Adipose tissue (tissue), 3 donors: ENCODE measurements around the gene IL12RB2. TPM values are rescaled to one million over a fixed set of nuclear protein-coding genes. Genes with fewer than 3 reads are reported as not detected.
"Not testable (repeated sequence)": the region's sequence is repeated elsewhere in the genome, so short reads cannot be mapped to it uniquely, and the experiment has no call there.

ENCODE experiments used
- H3K27ac ChIP-seq: one replicate; pipeline ENCODE4 v1.5.1; 2013; ENCODE audit warnings: low read depth, low read length
- WGBS, 3 donors: extraction: QIAGEN DNeasy Blood & Tissue Kit; methylation state at CpG; one replicate each; pipeline ENCODE4 v1.1.7; 2013; 5-methylcytosine and 5-hydroxymethylcytosine counted together
- polyA plus RNA-seq, 3 donors: library from polyadenylated mRNA; stranded (reverse); fragments of 200-250 nt; gene quantifications; one replicate each; pipeline ENCODE4 v1.2.3, GENCODE V29; 2013
- donor health status: healthy with polysubstance abuse.
- donor health status: Bipolar disorder and iron deficiency.
- donor health status: healthy.

IL12RB2 gene
- polyA plus RNA-seq, 3 donors = 0.46 to 0.97 (median 0.90) TPM

DNA sequence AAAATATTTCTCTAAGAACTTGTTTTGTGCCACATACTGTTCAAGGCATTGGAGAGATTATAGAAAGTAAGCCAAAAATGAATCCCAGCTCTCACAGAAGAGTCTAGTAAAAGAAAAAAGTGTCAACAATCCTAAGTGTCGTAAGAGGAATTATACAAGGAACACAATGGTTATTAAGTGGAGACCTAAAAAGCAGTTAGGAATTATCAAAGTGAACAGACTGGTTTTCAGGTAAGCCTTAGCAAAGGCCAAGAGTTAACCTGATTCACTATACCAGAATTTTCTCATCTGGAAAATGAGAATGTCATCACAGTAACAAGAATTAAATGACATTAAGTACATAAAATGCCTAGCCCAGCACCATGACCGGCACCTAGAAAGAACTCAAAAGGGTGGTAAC, 106.9 kb downstream of the IL12RB2 start:
- H3K27ac ChIP-seq = no peak overlapping the region
- 92 to 96% (median 95%) methylated on average over 2 of the region's 2 CpGs for WGBS, 3 donors

DNA sequence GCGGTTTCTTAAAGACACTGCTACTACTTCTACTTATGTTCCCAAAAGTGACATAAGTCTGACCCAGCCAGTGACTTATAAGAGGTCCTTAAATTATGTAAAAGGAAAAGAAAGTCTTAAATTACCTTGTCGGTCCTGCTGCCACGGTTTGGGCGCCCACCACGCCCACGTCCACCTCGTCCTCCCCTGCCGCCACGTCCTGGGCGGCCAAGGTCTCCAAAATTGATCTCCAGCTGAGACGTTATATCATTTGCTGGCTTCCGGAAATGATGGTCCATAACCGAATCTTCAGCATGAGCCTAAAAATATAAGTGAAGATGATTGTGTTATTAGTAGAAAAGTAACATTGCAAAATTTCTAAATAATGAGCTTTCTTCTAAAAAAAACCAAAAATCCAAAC, 107.4 kb downstream of the IL12RB2 start:
- 91 to 94% (median 91%) methylated on average over 13 of the region's 13 CpGs for WGBS, 3 donors
- no peak overlapping the region for H3K27ac ChIP-seq

DNA sequence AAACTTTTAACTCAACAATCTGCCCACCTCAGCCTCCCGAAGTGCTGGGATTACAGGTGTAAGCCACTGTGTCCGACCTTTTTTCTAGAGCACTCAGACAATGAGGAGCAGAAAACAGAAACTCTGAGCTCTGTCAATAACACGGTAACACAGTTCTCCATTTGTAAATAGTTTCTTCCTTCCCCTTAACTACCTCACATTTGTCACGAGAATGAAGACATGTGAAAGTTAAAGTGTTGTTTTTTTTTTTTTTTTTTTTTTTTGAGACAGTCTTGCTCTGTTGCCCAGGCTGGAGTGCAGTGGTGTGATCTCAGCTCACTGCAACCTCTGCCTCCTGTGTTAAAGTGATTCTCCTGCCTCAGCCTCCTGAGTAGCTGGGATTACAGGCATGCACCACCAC, 110.1 kb downstream of the IL12RB2 start:
- not testable (repeated sequence) for H3K27ac ChIP-seq
- 71 to 78% (median 73%) methylated on average over 4 of the region's 4 CpGs for WGBS, 3 donors

DNA sequence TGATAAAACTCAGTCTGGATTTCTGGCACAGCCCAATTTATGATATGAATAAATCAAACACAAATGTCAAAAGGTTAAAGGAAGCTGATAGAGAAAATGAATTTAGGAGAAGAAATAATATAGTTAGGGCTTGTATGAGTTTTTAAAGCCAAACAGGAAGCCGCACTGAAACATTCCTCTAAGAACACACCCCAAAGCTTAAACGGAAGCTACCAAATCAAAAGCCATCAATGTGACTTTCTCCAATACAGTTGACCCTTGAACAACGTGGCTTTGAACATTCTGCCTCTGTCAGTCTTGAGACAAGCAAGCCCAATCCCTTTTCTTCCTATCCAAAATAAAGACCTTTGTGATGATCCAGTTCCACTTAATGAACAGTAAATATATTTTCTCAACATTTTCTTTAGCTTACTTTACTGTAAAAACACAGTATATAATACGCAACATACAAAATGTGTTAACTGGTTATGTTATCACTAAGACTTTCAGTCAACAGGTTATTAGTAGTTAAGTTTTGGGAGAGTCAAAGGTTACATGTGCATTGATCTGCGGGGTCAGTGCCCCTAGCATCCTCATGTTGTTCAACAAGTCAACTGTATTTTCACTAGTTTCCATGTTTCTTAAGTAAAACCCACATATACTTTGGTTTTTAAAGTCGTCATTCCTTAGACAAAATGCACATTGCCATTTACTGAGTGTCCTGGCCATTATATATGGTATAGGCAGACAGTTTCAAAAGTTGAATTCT, 111.3 kb downstream of the IL12RB2 start:
- no peak overlapping the region for H3K27ac ChIP-seq
- WGBS, 3 donors = 67 to 75% (median 70%) methylated on average over 6 of the region's 6 CpGs

DNA sequence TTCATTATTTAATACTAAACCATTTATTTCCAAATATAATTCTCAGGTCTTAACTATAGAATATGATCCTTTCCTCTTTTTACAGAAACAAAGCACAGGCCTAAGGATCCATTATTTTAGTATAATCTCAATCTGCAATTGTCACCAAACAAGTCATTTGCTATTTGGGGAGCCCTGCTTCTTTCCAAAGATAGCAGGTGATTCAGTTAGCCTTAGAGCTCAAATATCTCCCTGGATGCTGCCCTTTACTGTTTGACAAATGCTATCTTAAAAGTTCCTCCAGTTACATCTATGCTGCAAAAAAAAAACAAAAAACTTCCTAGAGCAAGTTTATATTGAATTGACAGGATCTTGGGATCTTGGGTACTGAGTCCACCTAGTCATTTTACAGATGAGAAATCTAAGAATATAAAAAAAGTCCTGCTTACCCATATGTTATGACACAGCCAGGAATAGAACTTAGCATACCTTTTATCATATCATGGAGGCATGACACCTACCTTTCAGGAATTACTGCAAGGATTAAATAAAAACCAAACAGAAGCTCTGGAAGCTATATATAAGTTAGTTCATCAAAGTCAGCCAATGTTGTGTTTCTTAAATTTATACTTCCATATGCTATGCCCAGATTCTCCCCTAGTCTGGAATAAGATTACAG, 113.3 kb downstream of the IL12RB2 start:
- H3K27ac ChIP-seq = no peak overlapping the region

DNA sequence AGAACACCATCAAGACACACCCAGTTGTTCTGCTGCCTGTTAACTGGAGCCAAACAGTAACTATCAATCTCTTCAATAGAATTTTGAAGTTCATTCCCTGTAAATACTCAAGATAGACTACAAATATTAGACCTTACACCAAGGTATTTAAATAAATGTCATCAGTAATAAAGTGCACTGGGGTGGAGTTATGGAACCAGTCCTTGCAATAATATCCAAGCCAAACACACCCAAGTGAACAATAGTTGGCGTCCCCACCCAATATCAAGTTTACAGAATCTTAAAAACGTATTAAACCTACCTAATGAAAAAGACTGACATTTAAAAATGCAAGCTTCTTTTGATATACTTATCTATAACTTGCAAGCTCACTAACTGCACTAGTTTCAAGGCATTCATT, 119.8 kb downstream of the IL12RB2 start:
- WGBS, 3 donors = 0 to 9% (median 5%) methylated on average over 2 of the region's 2 CpGs
- no peak overlapping the region for H3K27ac ChIP-seq

DNA sequence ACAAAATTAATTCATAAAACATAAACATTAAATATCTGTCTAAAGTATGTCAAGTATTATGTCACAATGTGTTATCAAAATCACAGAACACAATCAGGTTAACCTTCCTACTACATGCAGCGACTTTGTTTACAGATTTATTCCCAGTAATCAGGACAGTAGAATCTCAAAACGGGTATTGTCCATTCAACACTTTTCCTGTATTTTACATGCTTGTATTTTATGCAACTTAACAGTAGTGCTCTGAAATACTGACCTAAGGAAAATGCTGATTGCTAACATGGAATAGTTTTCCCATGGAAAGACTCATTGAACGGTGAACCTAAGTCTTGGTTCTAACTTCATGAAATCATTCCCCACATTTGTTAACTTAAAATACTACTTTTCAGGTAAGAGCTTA, 120.3 kb downstream of the IL12RB2 start:
- 1 to 4% (median 4%) methylated on average over 3 of the region's 3 CpGs for WGBS, 3 donors

DNA sequence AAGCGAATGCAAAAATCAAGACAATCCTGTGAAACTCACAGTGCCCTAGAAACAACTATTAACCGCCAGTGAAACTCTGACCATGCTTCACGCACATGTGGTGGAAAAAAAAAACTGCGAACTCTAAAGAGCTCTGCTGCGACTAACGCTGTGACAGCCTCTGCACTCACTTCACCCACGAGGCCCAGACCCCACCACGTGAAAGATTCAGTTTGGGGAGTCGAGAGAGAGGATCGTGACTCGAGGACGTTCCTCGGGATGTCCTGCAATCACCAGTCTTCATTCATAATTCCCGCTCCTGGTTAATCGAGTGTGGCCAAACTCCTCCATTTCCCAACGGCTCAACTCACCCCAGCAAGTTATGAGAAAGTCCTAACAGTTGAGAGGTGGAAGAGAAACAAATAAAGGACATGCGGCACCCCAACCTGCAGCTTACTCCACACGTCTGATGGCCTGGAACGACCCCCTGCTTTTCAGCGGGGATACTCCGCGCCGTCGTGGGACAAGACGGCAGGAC, 121.4 kb downstream of the IL12RB2 start:
- no peak overlapping the region for H3K27ac ChIP-seq
- 0% methylated on average over 25 of the region's 25 CpGs for WGBS, 3 donors

More for the DNA sequence above, 120.3 kb downstream of the IL12RB2 start:
- H3K27ac ChIP-seq = no peak overlapping the region

DNA sequence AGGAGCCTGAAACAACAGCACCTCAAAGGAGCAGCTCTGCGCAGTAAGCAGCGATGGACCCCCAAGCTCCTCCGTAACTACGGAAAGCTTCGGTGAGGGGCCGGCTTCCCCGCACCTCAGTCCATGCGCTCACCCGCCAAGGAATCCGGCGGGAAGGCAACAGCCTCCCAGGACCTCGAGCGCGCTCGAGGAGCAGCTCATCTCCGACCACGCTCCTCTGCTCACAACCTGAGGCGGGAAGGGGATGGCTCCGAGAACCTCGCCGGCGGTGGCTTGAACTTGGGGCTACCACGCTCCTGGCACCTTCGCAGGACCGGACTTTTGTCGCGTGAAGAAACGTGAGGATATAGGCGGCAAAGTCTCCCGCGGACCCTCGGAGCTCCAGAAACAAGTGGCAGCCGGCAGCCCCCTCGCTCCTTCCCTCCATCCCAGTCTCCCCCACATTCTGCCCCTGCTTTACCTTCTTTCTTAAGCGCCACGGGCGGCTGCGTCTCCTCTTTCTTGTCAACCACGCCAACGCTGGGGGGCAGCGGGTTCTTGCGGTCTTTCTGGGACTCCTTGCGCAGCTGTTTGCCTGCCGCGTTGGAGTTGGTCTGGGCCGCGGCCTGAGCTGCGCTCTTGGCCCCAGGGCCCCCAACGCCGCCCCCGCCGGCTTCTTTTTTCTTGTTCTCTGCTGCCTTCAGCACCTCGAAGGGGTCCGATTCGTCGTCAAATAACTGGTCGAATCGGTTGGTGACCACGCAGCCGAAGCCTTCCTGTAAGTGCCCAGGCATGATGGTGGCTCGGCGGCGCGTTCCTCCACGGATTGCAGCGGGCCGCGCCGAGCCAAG, 122.1 kb downstream of the IL12RB2 start:
- 0% methylated on average over 68 to 69 of the region's 69 CpGs for WGBS, 3 donors
- H3K27ac ChIP-seq = peak overlapping the region; percentile 42

DNA sequence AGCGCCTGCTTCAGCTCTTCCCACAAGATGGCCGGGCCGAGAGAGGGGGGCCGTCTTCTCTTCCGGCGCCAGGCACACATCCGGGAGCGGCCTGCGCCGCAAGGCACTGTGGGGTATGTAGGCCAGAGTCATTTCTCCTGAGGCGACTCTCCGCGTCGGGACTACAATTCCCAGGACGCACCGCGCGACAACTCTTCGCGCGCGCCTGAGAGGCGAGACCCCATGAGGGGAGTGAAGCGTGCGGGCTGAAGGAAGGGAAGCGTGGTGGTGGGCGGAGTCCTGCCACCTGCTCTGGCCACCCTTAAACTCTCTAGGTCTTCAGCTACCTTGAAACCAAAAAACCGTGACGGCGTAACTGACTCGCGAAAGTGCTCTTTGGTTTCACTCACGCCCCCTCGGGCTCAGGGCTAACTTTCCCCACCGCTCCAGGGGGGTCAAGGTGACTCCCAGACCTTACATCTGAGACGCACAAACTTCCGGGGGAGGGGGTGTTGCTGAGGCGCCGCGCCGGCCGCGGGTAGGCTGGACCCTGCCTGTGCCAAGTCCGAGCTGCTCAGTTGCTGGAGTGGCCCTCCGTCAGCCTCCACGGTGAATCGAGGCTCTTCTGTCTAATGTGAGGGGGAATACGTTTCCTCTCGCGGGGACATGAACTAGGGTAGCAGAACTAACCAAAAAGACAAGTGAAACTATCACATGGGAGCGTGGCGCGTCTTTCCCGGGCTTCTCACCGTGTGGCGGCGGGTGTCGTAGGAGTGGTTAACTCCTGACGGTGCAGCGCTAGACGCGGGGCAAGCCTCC, 122.9 kb downstream of the IL12RB2 start, which contains the start of gene SERBP1:
TSS of gene SERBP1 (minus strand) at position 45 of the 798 bp plus-strand sequence. CDS start 102 bp downstream, outside the sequence.
- 0 to 1% (median 0%) methylated on average over 62 of the region's 62 CpGs for WGBS, 3 donors
- peak within 1 kb of the TSS; percentile 84 for H3K27ac ChIP-seq

DNA sequence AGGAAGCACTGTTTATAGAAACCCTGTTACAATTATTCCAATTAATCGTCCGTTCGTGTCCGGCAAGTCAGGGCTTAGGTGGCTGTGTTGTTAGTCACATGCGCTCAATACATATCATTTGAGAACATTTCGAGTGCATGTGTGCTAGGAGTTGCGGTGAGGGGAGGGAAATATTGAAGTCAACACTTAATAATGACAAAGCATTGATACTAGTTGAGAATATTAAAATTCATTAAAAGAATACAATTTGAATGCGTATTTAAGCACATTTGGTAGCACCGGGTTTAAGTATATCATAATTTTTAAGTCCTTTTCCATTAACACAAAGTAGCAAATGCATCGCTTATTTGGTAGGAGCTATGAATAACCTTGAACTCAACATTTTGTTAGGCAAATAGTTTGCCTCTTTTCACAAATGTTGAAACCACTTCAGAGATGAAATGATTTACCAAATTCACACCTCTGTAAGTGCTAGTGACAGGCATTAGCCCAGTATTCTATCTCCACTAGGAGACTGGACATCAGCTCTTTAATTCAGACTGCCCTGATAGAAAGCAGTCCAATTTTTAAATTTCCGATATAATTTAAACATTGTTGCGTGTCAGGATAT, 123.6 kb downstream of the IL12RB2 start:
- WGBS, 3 donors = 9 to 20% (median 19%) methylated on average over 12 of the region's 12 CpGs
- peak overlapping the region; percentile 84 for H3K27ac ChIP-seq

DNA sequence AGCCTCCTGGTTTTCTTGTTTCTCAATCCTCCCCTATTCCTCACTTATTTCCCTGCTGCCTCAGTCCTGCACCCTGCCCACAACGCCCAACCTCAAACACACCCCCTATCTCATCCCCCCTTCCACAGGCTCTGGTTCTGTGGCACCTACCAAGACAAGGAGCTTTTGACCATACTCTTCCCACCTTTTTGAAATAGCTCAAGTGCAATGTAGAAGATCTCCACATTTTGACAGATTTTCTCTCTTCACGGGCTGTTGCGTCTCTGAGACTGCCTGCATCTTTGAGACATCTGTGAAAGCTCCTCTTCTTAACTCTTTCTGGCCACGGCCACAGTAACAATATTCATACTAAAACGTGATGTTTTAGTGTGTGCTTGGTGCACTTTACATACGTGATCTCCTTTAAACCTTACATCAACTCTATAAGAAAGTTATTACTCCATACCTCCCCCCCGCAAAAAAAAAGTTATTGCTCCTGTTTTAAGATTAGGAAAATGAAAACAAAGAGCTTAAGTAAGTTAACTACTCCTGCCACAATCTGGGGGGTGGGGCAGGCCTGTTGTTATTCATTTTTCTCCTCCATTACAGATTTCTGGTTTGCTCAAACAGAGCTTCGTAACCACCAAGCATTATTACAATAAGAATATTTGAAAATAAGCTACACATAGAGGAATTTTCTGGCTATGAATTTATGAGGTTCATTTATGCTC, 124.4 kb downstream of the IL12RB2 start:
- H3K27ac ChIP-seq = no peak overlapping the region
- WGBS, 3 donors = 57 to 63% (median 57%) methylated on average over 8 of the region's 8 CpGs

DNA sequence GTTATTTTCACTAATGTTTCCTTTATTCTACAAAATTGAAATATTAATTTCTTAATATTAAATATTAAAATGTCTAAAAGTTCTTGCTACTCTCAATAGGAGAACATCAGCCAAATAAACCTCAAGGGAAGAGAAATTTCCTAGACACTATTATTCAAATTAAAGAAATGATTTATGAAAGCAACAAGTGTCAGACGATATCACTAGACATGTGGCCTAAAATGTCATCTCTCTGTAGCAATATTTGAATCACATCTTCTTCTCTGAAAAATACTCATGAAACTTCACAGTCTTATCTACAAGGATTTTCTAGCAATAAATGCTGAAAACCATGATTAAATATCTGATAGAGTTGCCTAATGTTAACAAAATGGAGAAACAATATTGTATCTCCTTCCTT, 125.1 kb downstream of the IL12RB2 start:
- 57 to 77% (median 66%) methylated on average over 1 of the region's 1 CpG for WGBS, 3 donors
- no peak overlapping the region for H3K27ac ChIP-seq

DNA sequence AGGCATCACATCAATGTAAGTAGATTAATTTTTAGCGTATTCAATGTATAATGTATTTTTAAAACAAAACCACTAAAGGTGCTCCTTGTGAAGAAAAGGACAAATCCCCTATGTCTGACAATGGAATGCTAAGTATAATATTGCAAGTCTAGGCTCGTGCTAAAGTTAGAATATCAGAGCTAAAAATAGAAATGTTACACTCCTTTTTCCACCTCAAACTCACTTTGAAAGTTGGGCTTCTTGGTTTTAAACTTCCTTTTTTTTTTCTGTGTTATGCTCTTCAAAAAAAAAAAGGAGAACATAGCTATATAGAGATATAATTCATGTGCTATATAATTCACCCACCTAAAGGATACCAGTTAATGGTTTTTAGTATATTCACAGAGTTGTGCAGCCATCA, 126.2 kb downstream of the IL12RB2 start:
- 51 to 85% (median 68%) methylated on average over 2 of the region's 2 CpGs for WGBS, 3 donors
- no peak overlapping the region for H3K27ac ChIP-seq

DNA sequence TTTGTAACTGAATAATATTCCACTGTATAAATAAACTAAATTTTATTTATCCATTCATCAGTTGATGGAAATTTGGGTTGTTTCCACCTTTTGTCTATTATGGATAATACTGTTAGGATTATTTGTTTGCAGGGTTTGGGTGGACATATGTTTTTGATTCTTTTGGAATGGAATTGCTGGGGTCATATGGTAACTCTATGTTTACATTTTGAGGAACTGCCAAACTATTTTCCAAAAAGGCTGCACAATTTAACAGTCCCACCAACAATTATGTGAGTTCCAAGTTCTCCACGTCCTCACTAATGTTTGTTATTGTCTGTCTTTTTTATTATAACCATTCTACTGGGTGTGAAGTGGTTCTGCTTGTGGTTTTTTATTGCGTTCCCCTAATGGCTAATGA, 126.8 kb downstream of the IL12RB2 start:
- H3K27ac ChIP-seq = no peak overlapping the region
- 44 to 77% (median 47%) methylated on average over 2 of the region's 2 CpGs for WGBS, 3 donors

DNA sequence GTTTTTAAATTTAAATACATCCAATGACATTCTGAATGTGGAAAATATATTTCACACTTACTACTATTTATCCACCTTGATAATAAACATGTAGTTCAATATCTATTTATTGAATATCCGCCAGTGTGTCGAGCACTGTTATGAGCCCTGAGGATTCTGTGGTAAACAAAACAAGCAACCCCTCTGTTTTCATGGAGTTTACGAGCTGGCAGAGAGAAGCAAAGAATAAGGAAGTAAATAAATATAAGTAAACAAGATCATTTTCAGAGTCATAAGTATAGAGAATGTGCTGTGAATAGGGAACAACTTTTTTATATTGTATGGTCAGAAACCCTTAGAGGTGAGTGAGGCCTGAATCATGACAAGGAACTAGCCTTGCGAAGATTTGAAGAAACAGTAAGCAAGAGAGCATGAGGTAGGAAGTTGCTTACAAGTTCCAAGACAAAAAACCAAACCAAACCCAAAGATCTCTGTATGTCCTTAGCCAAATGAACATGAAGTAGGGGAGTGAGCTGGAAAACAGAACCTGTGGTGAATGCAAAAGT, 128.9 kb downstream of the IL12RB2 start:
- no peak overlapping the region for H3K27ac ChIP-seq
- 91 to 93% (median 92%) methylated on average over 4 of the region's 4 CpGs for WGBS, 3 donors

DNA sequence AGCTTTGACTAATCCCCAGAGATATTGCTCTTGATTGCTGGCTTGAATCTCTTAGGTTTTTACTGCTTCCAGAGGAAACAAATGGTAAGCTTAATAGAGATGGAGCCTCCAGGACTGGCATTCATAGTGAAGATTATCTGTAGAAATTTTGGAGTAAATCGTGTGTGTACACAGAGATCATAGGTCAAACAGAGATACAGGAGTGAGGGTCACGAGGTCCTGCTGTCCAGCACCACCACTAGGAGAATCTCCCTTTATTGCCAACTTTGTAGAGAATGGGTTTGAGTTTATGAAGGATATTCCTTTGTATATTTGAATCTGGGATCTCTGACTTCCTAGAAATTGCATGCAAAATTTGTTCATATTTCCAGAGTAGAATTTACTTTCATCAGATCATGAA, 130.3 kb downstream of the IL12RB2 start:
- WGBS, 3 donors = 72 to 87% (median 79%) methylated on average over 2 of the region's 2 CpGs
- no peak overlapping the region for H3K27ac ChIP-seq
